ENCODE results near the gene PTBP3. TPM values are rescaled to one million over a fixed set of nuclear protein-coding genes. Genes with fewer than 3 reads are reported as not detected.

The PTBP3 gene
- polyA plus RNA-seq, 2 of the 4 experiments (the other 2 are of a cell fraction): 55.7 to 105 TPM

- no peaks in the 10 kb centered on the region for H3K9me3 ChIP-seq
- peaks cover 50% of the 10 kb centered on the region for H3K4me1 ChIP-seq
- no peak overlapping the region for H3K4me2 ChIP-seq
- ATAC-seq: no peak
- TF ChIP-seq HOXA7 (CRISPR knock-in tag; IDR thresholded peaks at IDR 0.05): no peak
- no peak for TF ChIP-seq HOXB5 (CRISPR knock-in tag; IDR thresholded peaks at IDR 0.05)
- TF ChIP-seq PHF8 (IDR thresholded peaks at IDR 0.05; ENCODE audit: borderline replicate concordance, low read depth): no peak
- no peak for TF ChIP-seq E2F6 (IDR thresholded peaks at IDR 0.05; ENCODE audit: borderline replicate concordance, low read depth)
- no peak for TF ChIP-seq KDM1A (IDR thresholded peaks at IDR 0.05; ENCODE audit: low read depth)
- no peak for TF ChIP-seq CHD4 (IDR thresholded peaks at IDR 0.05; ENCODE audit: borderline replicate concordance)
- TF ChIP-seq POLR2AphosphoS2 (conservative IDR thresholded peaks at IDR 0.05; ENCODE audit: low read length): no peak
- TF ChIP-seq HEYL (CRISPR knock-in tag; IDR thresholded peaks at IDR 0.05): no peak
- no peak for TF ChIP-seq RARB (CRISPR knock-in tag; IDR thresholded peaks at IDR 0.05)
- TF ChIP-seq REST (IDR thresholded peaks at IDR 0.05): no peak
- POLR2A ChIA-PET: no interaction called here
- H3K4me3 ChIP-seq: no peak overlapping the region
- H3K27ac ChIP-seq: peak overlapping the region; percentile 3 to 50; a peak in 2 of 6 replicates
- CTCF ChIA-PET: interaction anchor here (0.6 to 1.6 kb wide), 4 partner anchors 24 to 96 kb away, joined by 3 to 5 read pairs (median 4); no protein-coding TSS in a partner anchor
- WGBS (ENCODE audit: missing lambda C conversion rate): 83% methylated on average over 4 of the region's 4 CpGs
- no peak for DNase-seq (ENCODE audit: low read depth in 1 of 2, low spot score in 1 of 2)
- FAIRE-seq: no peak
Observed at GRCh38 chr9:112170235-112170634, 163.2 kb downstream of the PTBP3 start.

GRCh38 chr9:112169368-112169767 lies 164.1 kb downstream of the PTBP3 start:
- 81% methylated on average over 6 of the region's 6 CpGs for WGBS (ENCODE audit: missing lambda C conversion rate)
- Histone ChIP-seq H3K9me3 (no peaks in the 10 kb centered on the region), H3K27ac (peak overlapping the region in 1 of 2 experiments; percentile 8; a peak in 1 of 6 replicates), H3K4me3 (no peak overlapping the region), H3K4me1 (peaks cover 54% of the 10 kb centered on the region), H3K4me2 (no peak overlapping the region)
- ATAC-seq: no peak
- ChIA-PET POLR2A (no interaction called here), CTCF (no interaction called here)
- TF ChIP-seq POLR2A (IDR thresholded peaks at IDR 0.05; ENCODE audit: low read length): no peak
- FAIRE-seq: no peak
- DNase-seq (ENCODE audit: low read depth in 1 of 2, low spot score in 1 of 2): no peak

GRCh38 chr9:112168197-112168596 lies 165.2 kb downstream of the PTBP3 start:
- H3K27ac ChIP-seq: peak overlapping the region in 1 of 2 experiments; percentile 37; a peak in 3 of 6 replicates
- ATAC-seq: no peak
- CTCF ChIA-PET: interaction anchor here (0.8 to 1.5 kb wide), 4 partner anchors 16 to 165 kb away, joined by 3 to 5 read pairs (median 4); partner anchors contain the start of gene PTBP3

More at GRCh38 chr9:112168197-112168596, 165.2 kb downstream of the PTBP3 start:
- DNase-seq (ENCODE audit: low read depth in 1 of 2, low spot score in 1 of 2): no peak
- WGBS (ENCODE audit: missing lambda C conversion rate): 50% methylated on average over 3 of the region's 3 CpGs
- H3K9me3 ChIP-seq: no peaks in the 10 kb centered on the region
- H3K4me1 ChIP-seq: peaks cover 60% of the 10 kb centered on the region
- POLR2A ChIA-PET: interaction anchor here (0.6 kb wide), 1 partner anchor 16 kb away, joined by 3 read pairs; no protein-coding TSS in a partner anchor
- H3K4me3 ChIP-seq: no peak overlapping the region
- no peak for FAIRE-seq
- TF ChIP-seq NFE2L2 (conservative IDR thresholded peaks at IDR 0.05; ENCODE audit: low read length): no peak
- TF ChIP-seq PBX3 (IDR thresholded peaks at IDR 0.05): no peak
- TF ChIP-seq MAZ (IDR thresholded peaks at IDR 0.05; ENCODE audit: borderline replicate concordance, low read depth, low read length): no peak
- no peak for TF ChIP-seq HES2 (IDR thresholded peaks at IDR 0.05)
- no peak for TF ChIP-seq ATOH8 (CRISPR knock-in tag; IDR thresholded peaks at IDR 0.05; ENCODE audit: low read depth)
- TF ChIP-seq HOXA7 (CRISPR knock-in tag; IDR thresholded peaks at IDR 0.05): no peak
- no peak for TF ChIP-seq POLR2AphosphoS2 (conservative IDR thresholded peaks at IDR 0.05; ENCODE audit: low read length)
- no peak for TF ChIP-seq CTCF (IDR thresholded peaks at IDR 0.05)
- no peak for TF ChIP-seq ZC3H11A (IDR thresholded peaks at IDR 0.05)
- TF ChIP-seq MAFK (IDR thresholded peaks at IDR 0.05; ENCODE audit: partially characterized antibody): no peak
- TF ChIP-seq MYC (IDR thresholded peaks at IDR 0.05; ENCODE audit: borderline replicate concordance, low read length): no peak
- TF ChIP-seq CBX2 (IDR thresholded peaks at IDR 0.05; ENCODE audit: borderline replicate concordance, low read depth): no peak
- no peak for TF ChIP-seq FOSB (CRISPR knock-in tag; IDR thresholded peaks at IDR 0.05)
- TF ChIP-seq RAD21 (conservative IDR thresholded peaks at IDR 0.05 in 1 of 2, IDR thresholded peaks at IDR 0.05 in 1 of 2): no peak
- no peak overlapping the region for H3K4me2 ChIP-seq

Measured in A549 (cell line).